H1 (cell line): ENCODE data around the gene SLX9. TPM values are rescaled to one million over a fixed set of nuclear protein-coding genes. Genes with fewer than 3 reads are reported as not detected.

Source experiments
- CTCF ChIA-PET: fragments of 300-600 bp; sonication (Branson Sonifier 250); formaldehyde crosslinking; loops from one replicate; lab custom pipeline; 2021; ENCODE audit not compliant: partially characterized antibody; lab: Charles Lee
- POLR2A ChIA-PET: fragments of 300-600 bp; sonication (Branson Sonifier 250); formaldehyde crosslinking; loops from one replicate; lab custom pipeline; 2021; ENCODE audit warnings: inconsistent platforms; ENCODE audit not compliant: partially characterized antibody; lab: Charles Lee
- DNase-seq, 2 experiments: peaks; one replicate each; pipeline versions ENCODE4 v3.0.0 to v3.0.0-alpha.2; 2010 to 2022; ENCODE audit warnings: low spot score in 2 of 2, low read depth in 1 of 2, mixed read lengths in 1 of 2
- FAIRE-seq: peaks from 2 replicates; lab custom pipeline; 2011; peaks lifted over from hg19 to GRCh38; lab: Jason Lieb, UNC
- H2AFZ ChIP-seq: 2 replicates; pipeline ENCODE4 v1.8.1; 2012; ENCODE audit warnings: low read length, inconsistent platforms
- H2AK5ac ChIP-seq: 2 replicates; pipeline ENCODE4 v1.6.1; 2013; ENCODE audit warnings: low read depth, low read length
- H2BK120ac ChIP-seq: replicated peaks from 2 replicates; pipeline ENCODE3; 2013; ENCODE audit warnings: low read depth, low read length, inconsistent platforms
- H2BK12ac ChIP-seq: 2 replicates; pipeline ENCODE4 v1.6.1; 2013; ENCODE audit warnings: low read depth, low read length
- H2BK15ac ChIP-seq: 2 replicates; pipeline ENCODE4 v1.6.1; 2013; ENCODE audit warnings: low read length
- H2BK20ac ChIP-seq: 2 replicates; pipeline ENCODE4 v1.6.1; 2013; ENCODE audit warnings: low read length
- H2BK5ac ChIP-seq: 2 replicates; pipeline ENCODE4 v1.6.1; 2013; ENCODE audit warnings: low read depth, low read length
- H3K14ac ChIP-seq: 2 replicates; pipeline ENCODE4 v1.6.1; 2013; ENCODE audit warnings: inconsistent platforms; ENCODE audit not compliant: insufficient read length
- H3K18ac ChIP-seq: 2 replicates; pipeline ENCODE4 v1.6.1; 2013; ENCODE audit warnings: low read length; ENCODE audit errors: extremely low read depth
- H3K23ac ChIP-seq: 2 replicates; pipeline ENCODE4 v1.6.1; 2013; ENCODE audit warnings: inconsistent platforms; ENCODE audit not compliant: insufficient read length
- H3K23me2 ChIP-seq: 2 replicates; pipeline ENCODE4 v1.6.1; 2013; ENCODE audit warnings: low read depth, low read length
- H3K27ac ChIP-seq: 2 replicates; pipeline ENCODE4 v1.6.1; 2011; ENCODE audit warnings: low read depth, low read length, inconsistent platforms
- H3K27me3 ChIP-seq, 4 experiments: replicated peaks in 1 of 4; 1 replicate in 1 of 4; 2 replicates in 3 of 4; pipeline versions ENCODE4 v1.6.1 to v1.8.1; 2011 to 2013; ENCODE audit warnings: low read length in 3 of 4, mild to moderate bottlenecking in 3 of 4, inconsistent platforms in 2 of 4, mixed read lengths in 2 of 4, moderate library complexity in 1 of 4; ENCODE audit not compliant: control insufficient read depth in 3 of 4, insufficient read depth in 3 of 4; ENCODE audit errors: extremely low read depth in 1 of 4
- H3K36me3 ChIP-seq, 4 experiments: 2 replicates each; pipeline versions ENCODE4 v1.6.1 to v1.8.1; 2011 to 2013; ENCODE audit warnings: mild to moderate bottlenecking in 4 of 4, low read length in 3 of 4, moderate library complexity in 2 of 4, control low read depth in 1 of 4, inconsistent platforms in 1 of 4; ENCODE audit not compliant: insufficient read depth in 4 of 4, control insufficient read depth in 2 of 4
- H3K4ac ChIP-seq: replicated peaks from 2 replicates; pipeline ENCODE3; 2013; ENCODE audit warnings: low read length, low read depth, mixed read lengths, inconsistent platforms; ENCODE audit not compliant: insufficient read length
- H3K4me1 ChIP-seq, 4 experiments: replicated peaks in 1 of 4; 1 replicate in 1 of 4; 2 replicates in 3 of 4; pipeline versions ENCODE4 v1.6.1 to v1.8.1; 2011 to 2013; ENCODE audit warnings: low read length in 3 of 4, inconsistent platforms in 2 of 4, mixed read lengths in 1 of 4; ENCODE audit not compliant: insufficient read depth in 4 of 4, control insufficient read depth in 3 of 4
- H3K4me2 ChIP-seq, 2 experiments: 2 replicates each; pipeline versions ENCODE4 v1.6.1 to v1.8.1; 2011 to 2013; ENCODE audit warnings: low read depth in 2 of 2, low read length in 2 of 2, control low read depth in 1 of 2, inconsistent platforms in 1 of 2, mild to moderate bottlenecking in 1 of 2; ENCODE audit not compliant: insufficient read depth in 1 of 2
- H3K4me3 ChIP-seq, 4 experiments: fragments of 200-600, 300-600 bp in 1 of 4; sonication (generic), shearing (Covaris generic), sonication (Bioruptor Twin) in 1 of 4; 2 replicates each; pipeline versions ENCODE4 v1.5.1 to v1.8.1; 2011 to 2016; ENCODE audit warnings: low read length in 4 of 4, low read depth in 3 of 4, control low read depth in 2 of 4, inconsistent platforms in 2 of 4, mild to moderate bottlenecking in 2 of 4, mixed read lengths in 1 of 4, moderate library complexity in 1 of 4; ENCODE audit not compliant: insufficient read depth in 2 of 4; ENCODE audit errors: extremely low read depth in 1 of 4
- H3K56ac ChIP-seq: replicated peaks from 2 replicates; pipeline ENCODE3; 2013; ENCODE audit warnings: low read depth, mild to moderate bottlenecking, mixed read lengths, low read length, inconsistent platforms; ENCODE audit not compliant: insufficient read length
- H3K79me1 ChIP-seq: 2 replicates; pipeline ENCODE4 v1.6.1; 2013; ENCODE audit warnings: low read depth, low read length, control low read depth
- H3K79me2 ChIP-seq, 2 experiments: 2 replicates each; pipeline versions ENCODE4 v1.6.1 to v1.8.1; 2012 to 2013; ENCODE audit warnings: low read length in 2 of 2, mild to moderate bottlenecking in 2 of 2, inconsistent platforms in 1 of 2; ENCODE audit not compliant: insufficient read depth in 2 of 2, control insufficient read depth in 1 of 2
- H3K9ac ChIP-seq, 4 experiments: replicated peaks in 1 of 4; 1 replicate in 1 of 4; 2 replicates in 3 of 4; pipeline versions ENCODE4 v1.6.1 to v1.8.1; 2011 to 2013; ENCODE audit warnings: low read depth in 3 of 4, low read length in 3 of 4, control low read depth in 2 of 4, mild to moderate bottlenecking in 2 of 4, moderate library complexity in 2 of 4, inconsistent platforms in 1 of 4; ENCODE audit errors: extremely low read depth in 1 of 4
- H3K9me3 ChIP-seq, 2 experiments: 2 replicates each; pipeline versions ENCODE4 v1.6.1 to v1.8.1; 2012 to 2013; ENCODE audit warnings: mild to moderate bottlenecking in 2 of 2, moderate library complexity in 2 of 2, control low read depth in 1 of 2, inconsistent platforms in 1 of 2, low read depth in 1 of 2, low read length in 1 of 2, mixed read lengths in 1 of 2; ENCODE audit not compliant: insufficient read depth in 2 of 2
- H4K20me1 ChIP-seq, 2 experiments: replicated peaks in 1 of 2; 2 replicates each; pipeline versions ENCODE3 to v1.8.1; 2011 to 2013; ENCODE audit warnings: inconsistent platforms in 2 of 2, low read length in 2 of 2, mild to moderate bottlenecking in 1 of 2; ENCODE audit not compliant: insufficient read depth in 2 of 2, control insufficient read depth in 1 of 2
- H4K5ac ChIP-seq: 2 replicates; pipeline ENCODE4 v1.6.1; 2013; ENCODE audit warnings: low read length, low read depth, mixed read lengths, inconsistent platforms; ENCODE audit not compliant: insufficient read length
- H4K8ac ChIP-seq: 2 replicates; pipeline ENCODE4 v1.8.0; 2013; ENCODE audit warnings: mild to moderate bottlenecking, moderate library complexity, low read length, inconsistent platforms; ENCODE audit not compliant: insufficient read depth; ENCODE audit errors: extremely low read depth
- H4K91ac ChIP-seq: replicated peaks from 2 replicates; pipeline ENCODE3; 2013; ENCODE audit warnings: low read length, mixed read lengths, inconsistent platforms; ENCODE audit not compliant: insufficient read length
- CREB1 ChIP-seq: IDR thresholded peaks from 2 replicates; pipeline ENCODE4 v1.6.1; 2012; ENCODE audit warnings: inconsistent platforms
- KDM1A ChIP-seq: fragments of 200-600, 300-600 bp; sonication (generic); IDR thresholded peaks from 2 replicates; pipeline ENCODE4 v1.7.1; 2016; ENCODE audit warnings: mild to moderate bottlenecking, low read length, borderline replicate concordance
- POLR2AphosphoS5 ChIP-seq: IDR thresholded peaks from 2 replicates; pipeline ENCODE4 v1.6.1; 2011; ENCODE audit warnings: low read depth, low read length
- SIN3A ChIP-seq, 2 experiments: IDR thresholded peaks in 1 of 2; conservative IDR thresholded peaks in 1 of 2; 2 replicates each; pipeline ENCODE4 v1.6.1; 2011 to 2012; ENCODE audit warnings: low read length in 2 of 2, improper control_type of control experiment in 1 of 2, low read depth in 1 of 2, mild to moderate bottlenecking in 1 of 2
- SIRT6 ChIP-seq: IDR thresholded peaks from one replicate; pipeline ENCODE4 v1.7.1; 2012; ENCODE audit warnings: low read length, inconsistent platforms
- SIX5 ChIP-seq: IDR thresholded peaks from 2 replicates; pipeline ENCODE4 v1.6.1; 2011; ENCODE audit warnings: mild to moderate bottlenecking, low read depth, low read length
- SP1 ChIP-seq: IDR thresholded peaks from 2 replicates; pipeline ENCODE4 v1.6.1; 2011; ENCODE audit warnings: low read depth, low read length
- TAF1 ChIP-seq: IDR thresholded peaks from 2 replicates; pipeline ENCODE4 v1.6.1; 2011; ENCODE audit warnings: mild to moderate bottlenecking, low read depth, low read length
- TBP ChIP-seq: IDR thresholded peaks from 2 replicates; pipeline ENCODE4 v1.6.1; 2011; ENCODE audit warnings: low read depth, low read length, improper control_type of control experiment
- USF2 ChIP-seq: IDR thresholded peaks from 2 replicates; pipeline ENCODE4 v1.6.1; 2011; ENCODE audit warnings: low read length, improper control_type of control experiment
- ZNF274 ChIP-seq: IDR thresholded peaks from 2 replicates; pipeline ENCODE4 v1.7.0; 2012; ENCODE audit warnings: low read length, borderline replicate concordance; ENCODE audit errors: extremely low read depth
- WGBS, 2 experiments: shearing (Covaris generic) in 1 of 2; methylation state at CpG; one replicate each; pipeline versions ENCODE4 v1.1.6 to v1.1.7; 2013 to 2015; ENCODE audit warnings: low lambda C conversion rate in 2 of 2, mixed read lengths in 2 of 2, inconsistent platforms in 1 of 2, low coverage in 1 of 2, missing lambda C conversion rate in 1 of 2; ENCODE audit not compliant: insufficient replicate concordance in 2 of 2, insufficient coverage in 1 of 2, insufficient read length in 1 of 2; ENCODE audit errors: extremely low coverage in 1 of 2, missing lambda C conversion rate in 1 of 2; 5-methylcytosine and 5-hydroxymethylcytosine counted together
- polyA plus RNA-seq, 7 experiments: library from polyadenylated mRNA; depleted of rRNA in 3 of 7; stranded (reverse) in 5 of 7; unstranded in 2 of 7; fragments of >200 nt in 5 of 7; fragments of 200-250 nt in 2 of 7; gene quantifications; 1 replicate in 5 of 7; 2 replicates in 1 of 7; 4 replicates in 1 of 7; pipeline versions ENCODE4 v1.2.1 to v1.2.3, GENCODE V29; 2011 to 2013; ENCODE audit warnings: missing spikeins in 2 of 7, mixed read lengths in 2 of 7
- total RNA-seq: library from RNA; stranded (reverse); fragmentation: NEBNext Ultra II Directional; extraction: Animal tissue kit (Norgen Biotek cat#: 25700); gene quantifications from 2 replicates; pipeline ENCODE4 v1.2.1, GENCODE V29; 2021

Gene SLX9
- total and polyA plus RNA-seq, 2 of the 8 experiments (the other 6 are each of a cell fraction or from before 2014, with no cell fraction given) = 17.7 to 57.3 TPM

GRCh38 chr21:45001134-45002095 is 61.6 kb downstream of the SLX9 start:
- Histone ChIP-seq H3K4me1 (peaks cover 0 to 3% (median 0%) of the 10 kb centered on the region in 4 experiments; a peak in 1 of 7 replicates), H3K79me1 (no peaks in the 10 kb centered on the region), H3K23me2 (no peaks in the 10 kb centered on the region), H3K56ac (no peak overlapping the region), H3K79me2 (no peaks in the 10 kb centered on the region), H4K20me1 (no peaks in the 10 kb centered on the region), H3K36me3 (no peaks in the 10 kb centered on the region), H4K5ac (no peak overlapping the region), H4K8ac (no peak overlapping the region), H3K4me2 (no peak overlapping the region), H3K4ac (no peak overlapping the region), H2BK12ac (peak overlapping the region; percentile 53; the same call in 1 of the 2 replicates), H3K4me3 (no peak overlapping the region), H2BK15ac (no peak overlapping the region; the same call in 1 of the 2 replicates), H2BK20ac (no peak overlapping the region), H2BK5ac (0 out of 2 replicates have a peak overlapping the region, but pooled peaks have one; percentile 39), H3K27ac (no peak overlapping the region), H3K23ac (no peak overlapping the region), H3K9ac (no peak overlapping the region; a peak in 1 of 7 replicates), H3K9me3 (no peaks in the 10 kb centered on the region), H2AK5ac (no peak overlapping the region), H3K27me3 (peaks cover 0 to 2% (median 0%) of the 10 kb centered on the region in 4 experiments; a peak in 2 of 7 replicates), H3K18ac (no peak overlapping the region), H2BK120ac (no peak overlapping the region), H3K14ac (no peak overlapping the region), H2AFZ (no peak overlapping the region), H4K91ac (no peak overlapping the region)
- WGBS, 2 experiments = 91% methylated on average over 36 of the region's 46 CpGs; no CpG with 5 or more reads in 1 of the 2 experiments
- ChIA-PET CTCF (interaction anchor here (0.6 to 4.3 kb wide), 6 partner anchors 25 to 139 kb away, joined by 3 to 20 read pairs (median 3); no protein-coding TSS in a partner anchor), POLR2A (interaction anchor here (1.5 kb wide), 1 partner anchor 10 kb away, joined by 4 read pairs; no protein-coding TSS in a partner anchor)
- FAIRE-seq (no peak), DNase-seq (no peak)
- TF ChIP-seq POLR2AphosphoS5 (no peak), TAF1 (no peak), USF2 (no peak), KDM1A (no peak), SP1 (no peak), SIRT6 (no peak), TBP (no peak), CREB1 (no peak), ZNF274 (no peak), SIX5 (no peak), SIN3A (conservative IDR thresholded peaks at IDR 0.05 in 1 of 2, IDR thresholded peaks at IDR 0.05 in 1 of 2; ENCODE audit: low read depth in 1 of 2, low read length in 2 of 2) (no peak)
